GM12864 (cell line): ENCODE results near the gene RTTN.

ENCODE experiments used
- DNase-seq: peaks from one replicate; pipeline ENCODE4 v3.0.0-alpha.2; 2011; ENCODE audit warnings: low read depth
- H3K4me3 ChIP-seq: 2 replicates; pipeline ENCODE4 v1.5.1; 2011; ENCODE audit warnings: mild to moderate bottlenecking, low read depth, low read length, control low read depth
- TF ChIP-seq, protein P1 (sequence below): IDR thresholded peaks from 2 replicates; pipeline ENCODE4 v1.5.1; 2011; ENCODE audit warnings: low read depth, mild to moderate bottlenecking, moderate library complexity, low read length, control low read depth, inconsistent platforms; ENCODE audit errors: missing control alignments

Gene RTTN

GRCh38 chr18:69995774-69996173 is 209.7 kb downstream of the RTTN start:
- TF ChIP-seq, protein P1, sequence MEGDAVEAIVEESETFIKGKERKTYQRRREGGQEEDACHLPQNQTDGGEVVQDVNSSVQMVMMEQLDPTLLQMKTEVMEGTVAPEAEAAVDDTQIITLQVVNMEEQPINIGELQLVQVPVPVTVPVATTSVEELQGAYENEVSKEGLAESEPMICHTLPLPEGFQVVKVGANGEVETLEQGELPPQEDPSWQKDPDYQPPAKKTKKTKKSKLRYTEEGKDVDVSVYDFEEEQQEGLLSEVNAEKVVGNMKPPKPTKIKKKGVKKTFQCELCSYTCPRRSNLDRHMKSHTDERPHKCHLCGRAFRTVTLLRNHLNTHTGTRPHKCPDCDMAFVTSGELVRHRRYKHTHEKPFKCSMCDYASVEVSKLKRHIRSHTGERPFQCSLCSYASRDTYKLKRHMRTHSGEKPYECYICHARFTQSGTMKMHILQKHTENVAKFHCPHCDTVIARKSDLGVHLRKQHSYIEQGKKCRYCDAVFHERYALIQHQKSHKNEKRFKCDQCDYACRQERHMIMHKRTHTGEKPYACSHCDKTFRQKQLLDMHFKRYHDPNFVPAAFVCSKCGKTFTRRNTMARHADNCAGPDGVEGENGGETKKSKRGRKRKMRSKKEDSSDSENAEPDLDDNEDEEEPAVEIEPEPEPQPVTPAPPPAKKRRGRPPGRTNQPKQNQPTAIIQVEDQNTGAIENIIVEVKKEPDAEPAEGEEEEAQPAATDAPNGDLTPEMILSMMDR, result no peak
- no peak overlapping the region for H3K4me3 ChIP-seq

DNA sequence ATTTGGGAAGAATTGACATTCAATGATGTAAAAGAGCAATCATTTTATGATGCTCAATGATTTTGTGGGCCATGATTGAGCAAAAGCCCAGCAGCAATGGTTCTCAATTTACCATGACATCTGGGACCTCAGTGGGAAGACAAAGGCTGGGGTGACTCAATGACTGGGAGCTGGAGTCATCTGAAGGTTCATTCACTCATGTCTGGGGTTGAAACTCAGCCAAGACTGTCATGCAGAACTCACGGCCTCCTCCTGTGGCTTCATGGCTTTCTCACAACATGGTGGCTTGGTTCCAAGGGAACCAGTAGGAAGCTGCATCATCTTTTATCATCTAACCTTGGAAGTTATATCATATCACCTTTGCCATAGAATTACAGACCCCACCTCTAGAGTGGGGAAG is 212.7 kb downstream of the RTTN start:
- no peak overlapping the region for H3K4me3 ChIP-seq
- DNase-seq, result no peak
- TF ChIP-seq, protein P1, result no peak

More at GRCh38 chr18:69995774-69996173, 209.7 kb downstream of the RTTN start:
- DNase-seq, result no peak

DNA sequence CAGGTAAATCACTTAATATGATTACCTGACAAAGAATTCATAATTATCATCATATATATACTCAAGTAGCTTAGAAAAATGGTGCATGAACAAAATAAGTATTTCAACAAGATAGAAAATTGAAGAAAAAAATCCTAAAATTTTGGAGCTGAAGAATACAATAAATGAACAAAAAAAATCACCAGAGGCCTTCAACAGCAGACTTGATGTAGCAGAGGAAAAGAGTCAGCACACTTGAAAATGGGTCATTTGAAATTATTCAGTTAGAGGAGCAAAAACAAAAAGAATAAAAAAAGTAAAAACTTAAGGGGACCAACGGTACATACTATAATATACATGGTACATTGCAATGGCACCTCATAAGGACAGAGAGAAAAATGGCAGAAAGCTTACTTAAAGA is 217.6 kb downstream of the RTTN start:
- TF ChIP-seq, protein P1, result no peak
- no peak for DNase-seq

DNA sequence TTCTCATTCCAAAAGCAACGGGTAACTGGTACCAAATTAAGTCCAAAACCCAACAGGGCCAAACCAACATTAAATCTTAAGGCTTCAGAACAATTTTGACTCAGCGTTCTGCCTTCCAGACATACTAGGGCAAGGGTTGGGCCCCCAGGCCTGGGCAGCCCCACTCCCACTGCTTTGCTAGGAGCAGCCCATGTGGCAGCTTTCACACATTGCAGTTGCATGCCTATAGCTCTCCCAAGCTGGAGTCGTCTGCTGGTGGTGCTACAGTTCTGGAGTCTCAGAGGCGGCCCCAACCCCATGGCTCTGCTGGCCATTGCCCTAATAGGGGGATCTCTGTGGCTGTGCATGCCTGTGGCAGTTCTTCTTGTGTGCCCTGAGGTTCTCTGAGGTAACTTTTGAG is 220.2 kb downstream of the RTTN start:
- H3K4me3 ChIP-seq, result no peak overlapping the region
- TF ChIP-seq, protein P1, result no peak
- DNase-seq, result no peak

More for the DNA sequence above, 217.6 kb downstream of the RTTN start:
- H3K4me3 ChIP-seq, result no peak overlapping the region

GRCh38 chr18:69982417-69982816 is 223.1 kb downstream of the RTTN start:
- no peak for DNase-seq
- H3K4me3 ChIP-seq, result no peak overlapping the region
- TF ChIP-seq, protein P1, result no peak

- TF ChIP-seq, protein P1, result no peak
- no peak for DNase-seq
- no peak overlapping the region; the same call in 1 of the 2 replicates for H3K4me3 ChIP-seq
These were observed 223.5 kb downstream of the RTTN start for GRCh38 chr18:69981948-69982347.

- H3K4me3 ChIP-seq, result no peak overlapping the region; the same call in 1 of the 2 replicates
- no peak for DNase-seq
- TF ChIP-seq, protein P1, result no peak
These were observed 224.3 kb downstream of the RTTN start for GRCh38 chr18:69980982-69981804.
